Measurements from ENCODE around the gene SLC16A2. TPM values are rescaled to one million over a fixed set of nuclear protein-coding genes. Genes with fewer than 3 reads are reported as not detected.
A peak's percentile ranks its signal among the peaks of the same experiment; 100 is the strongest.

Gene SLC16A2
- total RNA-seq, 1 donor from 2014 or later, result 8.1 TPM

DNA sequence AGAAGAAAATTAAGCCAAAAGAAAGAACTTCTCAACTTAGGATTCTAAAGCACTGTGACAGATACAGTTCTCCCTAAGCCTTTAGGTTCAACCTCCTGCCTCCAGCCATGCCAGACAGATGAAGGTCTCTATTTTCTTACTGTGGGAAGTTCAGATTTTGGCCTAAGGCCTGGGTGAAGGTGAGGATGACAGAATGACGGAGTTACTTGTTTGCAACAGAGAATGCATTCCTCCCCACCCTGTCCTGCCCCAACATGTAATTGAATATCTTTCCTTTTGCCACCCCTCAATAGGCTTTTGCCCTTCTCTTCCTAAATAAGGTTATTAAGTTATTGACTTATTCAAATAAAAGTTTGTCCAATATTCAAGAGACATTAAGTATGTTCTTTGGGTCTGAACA lies 25.6 kb downstream of the SLC16A2 start:
- intact Hi-C loops (cut with DNase I), result no loop called here
- TF ChIP-seq, protein P1, sequence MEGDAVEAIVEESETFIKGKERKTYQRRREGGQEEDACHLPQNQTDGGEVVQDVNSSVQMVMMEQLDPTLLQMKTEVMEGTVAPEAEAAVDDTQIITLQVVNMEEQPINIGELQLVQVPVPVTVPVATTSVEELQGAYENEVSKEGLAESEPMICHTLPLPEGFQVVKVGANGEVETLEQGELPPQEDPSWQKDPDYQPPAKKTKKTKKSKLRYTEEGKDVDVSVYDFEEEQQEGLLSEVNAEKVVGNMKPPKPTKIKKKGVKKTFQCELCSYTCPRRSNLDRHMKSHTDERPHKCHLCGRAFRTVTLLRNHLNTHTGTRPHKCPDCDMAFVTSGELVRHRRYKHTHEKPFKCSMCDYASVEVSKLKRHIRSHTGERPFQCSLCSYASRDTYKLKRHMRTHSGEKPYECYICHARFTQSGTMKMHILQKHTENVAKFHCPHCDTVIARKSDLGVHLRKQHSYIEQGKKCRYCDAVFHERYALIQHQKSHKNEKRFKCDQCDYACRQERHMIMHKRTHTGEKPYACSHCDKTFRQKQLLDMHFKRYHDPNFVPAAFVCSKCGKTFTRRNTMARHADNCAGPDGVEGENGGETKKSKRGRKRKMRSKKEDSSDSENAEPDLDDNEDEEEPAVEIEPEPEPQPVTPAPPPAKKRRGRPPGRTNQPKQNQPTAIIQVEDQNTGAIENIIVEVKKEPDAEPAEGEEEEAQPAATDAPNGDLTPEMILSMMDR (IDR thresholded peaks at IDR 0.05), result no peak
- H3K4me3 ChIP-seq, result no peak overlapping the region
- no peaks in the 10 kb centered on the region for H3K9me3 ChIP-seq
- no peaks in the 10 kb centered on the region for H3K27me3 ChIP-seq
- H3K27ac ChIP-seq, result no peak overlapping the region
- no peak for ATAC-seq
- H3K36me3 ChIP-seq, result no peaks in the 10 kb centered on the region
- no peak for DNase-seq
- H3K4me1 ChIP-seq, result no peaks in the 10 kb centered on the region

DNA sequence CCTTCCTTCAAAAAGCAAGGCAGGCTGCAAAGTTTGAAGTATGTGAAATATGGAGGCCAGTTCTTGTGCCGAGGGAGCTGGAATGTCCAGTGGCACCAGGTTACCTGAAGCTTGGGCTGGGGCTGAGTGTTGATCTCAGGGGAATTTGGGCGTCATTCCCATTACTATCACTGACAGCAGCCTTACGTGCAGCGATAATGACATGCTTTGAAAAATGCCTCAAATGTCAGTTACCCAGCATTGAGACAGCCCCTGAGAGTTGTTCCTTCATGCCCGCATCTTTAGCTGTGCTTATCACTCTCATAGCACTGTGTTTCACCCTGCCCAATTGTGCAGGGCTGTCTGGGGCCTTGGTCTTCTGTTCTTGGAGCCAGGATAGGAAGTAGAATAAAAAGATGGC lies 27.4 kb downstream of the SLC16A2 start:
- Histone ChIP-seq H3K9me3 (no peaks in the 10 kb centered on the region), H3K36me3 (no peaks in the 10 kb centered on the region), H3K27ac (no peak overlapping the region), H3K4me3 (no peak overlapping the region), H3K27me3 (no peaks in the 10 kb centered on the region), H3K4me1 (no peaks in the 10 kb centered on the region)
- DNase-seq, result no peak
- TF ChIP-seq, protein P1 (IDR thresholded peaks at IDR 0.05), result no peak
- no peak for ATAC-seq
- intact Hi-C loops (cut with DNase I), result no loop called here

DNA sequence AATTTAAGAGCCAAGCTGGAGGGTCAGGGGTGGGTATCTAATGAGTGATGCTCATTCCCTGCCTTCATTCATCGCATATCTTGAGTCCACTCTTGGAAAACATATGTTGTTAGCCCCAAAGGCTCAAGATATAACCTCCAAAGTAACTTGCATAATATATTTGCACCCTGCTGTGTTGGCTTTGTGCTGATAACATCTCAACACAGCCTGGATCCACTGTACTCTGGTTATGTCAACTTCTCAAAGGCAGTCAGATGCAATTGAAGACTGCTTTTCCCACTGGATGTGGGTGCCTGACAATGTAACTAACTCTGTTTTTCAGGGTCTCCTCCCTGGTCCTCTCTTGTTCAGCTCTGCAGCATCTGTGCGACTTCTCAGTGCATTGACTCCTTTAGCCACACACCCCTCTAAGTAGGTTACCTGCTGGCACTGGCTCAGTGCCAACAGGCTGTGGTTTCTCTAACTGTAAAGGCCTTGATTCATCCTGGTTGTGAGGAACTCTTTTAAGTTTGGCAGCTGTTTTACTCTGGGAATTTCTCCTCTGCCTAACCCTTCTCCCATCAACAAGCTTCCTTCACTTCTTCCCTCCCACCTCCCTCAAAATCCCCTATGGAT lies 28.1 kb downstream of the SLC16A2 start:
- TF ChIP-seq, protein P1 (IDR thresholded peaks at IDR 0.05), result no peak
- Histone ChIP-seq H3K4me3 (no peak overlapping the region), H3K9me3 (no peaks in the 10 kb centered on the region), H3K4me1 (no peaks in the 10 kb centered on the region), H3K27me3 (no peaks in the 10 kb centered on the region), H3K36me3 (no peaks in the 10 kb centered on the region), H3K27ac (no peak overlapping the region)
- no peak for ATAC-seq
- no peak for DNase-seq
- intact Hi-C loops (cut with DNase I), result no loop called here

DNA sequence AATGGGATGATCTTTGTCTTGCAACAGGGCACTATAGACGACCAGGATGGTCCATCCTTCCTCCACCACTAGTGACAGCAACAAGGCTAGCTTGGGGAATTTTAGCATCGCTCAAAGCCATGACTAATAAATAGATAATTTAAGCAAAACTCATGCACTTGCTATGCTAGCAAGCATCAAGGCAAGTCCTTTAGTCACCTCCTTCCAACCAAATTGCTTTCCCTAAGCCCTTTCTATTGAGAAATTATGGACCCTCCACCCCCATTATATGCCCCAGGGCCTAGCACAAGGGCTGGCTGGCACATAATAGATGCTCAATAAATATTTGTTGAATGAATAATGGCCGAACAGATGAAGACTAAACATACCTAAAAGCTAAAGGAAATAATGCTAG lies 28.6 kb downstream of the SLC16A2 start:
- intact Hi-C loops (cut with DNase I), result no loop called here
- H3K27me3 ChIP-seq, result no peaks in the 10 kb centered on the region
- H3K27ac ChIP-seq, result no peak overlapping the region
- H3K36me3 ChIP-seq, result no peaks in the 10 kb centered on the region
- no peak for DNase-seq
- ATAC-seq, result no peak
- no peaks in the 10 kb centered on the region for H3K9me3 ChIP-seq
- no peak overlapping the region for H3K4me3 ChIP-seq
- no peaks in the 10 kb centered on the region for H3K4me1 ChIP-seq
- TF ChIP-seq, protein P1 (IDR thresholded peaks at IDR 0.05), result no peak

DNA sequence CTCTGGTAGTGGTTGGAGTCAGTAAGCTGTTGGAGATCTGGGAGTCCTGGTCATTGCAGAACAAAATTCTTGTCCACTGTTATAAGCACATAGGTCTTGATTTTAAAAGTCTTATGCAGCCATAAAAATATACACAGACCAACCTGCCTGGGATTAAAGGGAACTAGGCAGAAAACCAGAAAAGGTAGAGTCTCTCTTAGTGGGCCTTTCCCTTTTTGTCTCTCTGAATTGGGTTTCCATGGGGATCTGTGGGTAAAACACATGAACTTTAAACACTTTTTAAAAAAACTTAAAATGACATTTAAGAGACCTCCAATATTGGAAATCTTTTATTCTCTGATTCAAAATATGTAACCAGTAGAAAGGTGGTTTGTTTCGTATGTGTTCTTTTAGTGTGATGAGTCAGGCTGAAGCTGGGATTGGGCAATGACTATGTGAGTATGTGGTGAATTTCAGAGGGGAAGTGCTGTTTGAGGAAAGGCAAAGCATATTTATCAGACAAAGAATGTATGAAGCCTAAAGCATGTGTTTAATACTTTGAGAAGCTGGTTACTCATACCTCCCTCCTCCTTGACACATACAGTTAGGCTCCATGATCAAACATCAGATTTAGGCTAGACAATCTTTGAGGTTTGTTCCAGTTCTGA lies 29.6 kb downstream of the SLC16A2 start:
- Histone ChIP-seq H3K36me3 (no peaks in the 10 kb centered on the region), H3K4me1 (no peaks in the 10 kb centered on the region), H3K27me3 (no peaks in the 10 kb centered on the region), H3K4me3 (no peak overlapping the region), H3K27ac (no peak overlapping the region), H3K9me3 (no peaks in the 10 kb centered on the region)
- ATAC-seq (peak; percentile 58), DNase-seq (no peak)
- intact Hi-C loops (cut with DNase I), result no loop called here
- TF ChIP-seq, protein P1 (IDR thresholded peaks at IDR 0.05), result no peak
